Trophoblast cell (in vitro differentiated cells and primary cell): ENCODE measurements around the gene PDLIM3.

Source experiments
- DNase-seq, 2 donors: peaks; one replicate each; pipeline ENCODE4 v3.0.0-alpha.2; 2016
- H2AFZ ChIP-seq: 2 replicates; pipeline ENCODE4 v1.6.1; 2013; ENCODE audit warnings: low read length, moderate library complexity, mild to moderate bottlenecking; ENCODE audit not compliant: insufficient read depth, poor library complexity
- H2AK5ac ChIP-seq: 2 replicates; pipeline ENCODE4 v1.6.1; 2013; ENCODE audit warnings: mild to moderate bottlenecking, low read length
- H2BK120ac ChIP-seq: 2 replicates; pipeline ENCODE4 v1.6.1; 2013; ENCODE audit warnings: low read length, mild to moderate bottlenecking, moderate library complexity; ENCODE audit not compliant: insufficient read depth, poor library complexity
- H2BK12ac ChIP-seq: 2 replicates; pipeline ENCODE4 v1.6.1; 2013; ENCODE audit warnings: mild to moderate bottlenecking, low read length, moderate library complexity
- H2BK5ac ChIP-seq: 2 replicates; pipeline ENCODE4 v1.6.1; 2013; ENCODE audit warnings: low read length, low read depth, moderate library complexity, mild to moderate bottlenecking; ENCODE audit not compliant: poor library complexity
- H3K14ac ChIP-seq: 2 replicates; pipeline ENCODE4 v1.6.1; 2013; ENCODE audit warnings: mild to moderate bottlenecking, low read length
- H3K18ac ChIP-seq: 2 replicates; pipeline ENCODE4 v1.6.1; 2013; ENCODE audit warnings: mild to moderate bottlenecking, low read length
- H3K23ac ChIP-seq: 2 replicates; pipeline ENCODE4 v1.6.1; 2013; ENCODE audit warnings: low read length
- H3K27ac ChIP-seq: 2 replicates; pipeline ENCODE4 v1.5.1; 2013; ENCODE audit warnings: low read depth, mild to moderate bottlenecking, inconsistent platforms, low read length, moderate library complexity
- H3K27me3 ChIP-seq: 2 replicates; pipeline ENCODE4 v1.6.1; 2013; ENCODE audit warnings: inconsistent platforms, mild to moderate bottlenecking, low read length, moderate library complexity; ENCODE audit not compliant: insufficient read depth
- H3K36me3 ChIP-seq, 2 experiments: 1 replicate in 1 of 2; 2 replicates in 1 of 2; pipeline ENCODE4 v1.6.1; 2013; ENCODE audit warnings: low read length in 2 of 2, mild to moderate bottlenecking in 2 of 2, moderate library complexity in 1 of 2; ENCODE audit not compliant: insufficient read depth in 2 of 2, control insufficient read depth in 1 of 2
- H3K4ac ChIP-seq: 2 replicates; pipeline ENCODE4 v1.6.1; 2013; ENCODE audit warnings: low read depth, mild to moderate bottlenecking, low read length, moderate library complexity
- H3K4me1 ChIP-seq, 2 experiments: 1 replicate in 1 of 2; 2 replicates in 1 of 2; pipeline ENCODE4 v1.6.1; 2013; ENCODE audit warnings: low read length in 2 of 2, mild to moderate bottlenecking in 2 of 2, moderate library complexity in 1 of 2; ENCODE audit not compliant: insufficient read depth in 2 of 2, control insufficient read depth in 1 of 2
- H3K4me2 ChIP-seq: 2 replicates; pipeline ENCODE4 v1.6.1; 2013; ENCODE audit warnings: inconsistent platforms, mild to moderate bottlenecking, low read length, moderate library complexity
- H3K4me3 ChIP-seq: 2 replicates; pipeline ENCODE4 v1.5.1; 2013; ENCODE audit warnings: mild to moderate bottlenecking, low read depth, low read length, inconsistent platforms
- H3K79me1 ChIP-seq: one replicate; pipeline ENCODE4 v1.6.1; 2013; ENCODE audit warnings: low read length
- H3K79me2 ChIP-seq: 2 replicates; pipeline ENCODE4 v1.6.1; 2013; ENCODE audit warnings: low read length, mild to moderate bottlenecking; ENCODE audit not compliant: control insufficient read depth, insufficient read depth, poor library complexity
- H3K9ac ChIP-seq: 2 replicates; pipeline ENCODE4 v1.6.1; 2013; ENCODE audit warnings: mild to moderate bottlenecking, low read length
- H3K9me3 ChIP-seq: 2 replicates; pipeline ENCODE4 v1.6.1; 2013; ENCODE audit warnings: low read depth, mild to moderate bottlenecking, control low read depth, inconsistent platforms, low read length; ENCODE audit not compliant: insufficient read depth
- H4K12ac ChIP-seq: 2 replicates; pipeline ENCODE4 v1.6.1; 2013; ENCODE audit warnings: low read depth, mild to moderate bottlenecking, low read length, moderate library complexity
- H4K8ac ChIP-seq: 2 replicates; pipeline ENCODE4 v1.6.1; 2013; ENCODE audit warnings: low read depth, mild to moderate bottlenecking, low read length, moderate library complexity
- H4K91ac ChIP-seq: one replicate; pipeline ENCODE4 v1.6.1; 2013; ENCODE audit warnings: low read depth, mild to moderate bottlenecking, low read length, moderate library complexity
- WGBS: extraction: QIAGEN DNeasy Blood & Tissue Kit; methylation state at CpG from one replicate; pipeline ENCODE4 v1.1.7; 2013; ENCODE audit warnings: missing lambda C conversion rate; ENCODE audit not compliant: insufficient read length, insufficient coverage; ENCODE audit errors: extremely low coverage; 5-methylcytosine and 5-hydroxymethylcytosine counted together

PDLIM3 gene

GRCh38 chr4:185542626-185543315 is 7.5 kb upstream of the PDLIM3 start:
- no peak overlapping the region for H2AFZ ChIP-seq
- no peak overlapping the region for H3K4me2 ChIP-seq
- H4K8ac ChIP-seq, result no peak overlapping the region
- no peak overlapping the region for H4K91ac ChIP-seq
- H3K18ac ChIP-seq, result no peak overlapping the region
- WGBS, result no CpG with 5 or more reads among the region's 14 CpGs
- H3K23ac ChIP-seq, result no peak overlapping the region
- no peak overlapping the region for H2AK5ac ChIP-seq
- H3K9me3 ChIP-seq, result peaks cover 2% of the 10 kb centered on the region
- no peak for DNase-seq
- H3K4me1 ChIP-seq, result no peaks in the 10 kb centered on the region
- no peak overlapping the region for H3K27ac ChIP-seq
- no peak overlapping the region for H3K4me3 ChIP-seq
- H3K79me2 ChIP-seq, result no peaks in the 10 kb centered on the region
- no peak overlapping the region for H2BK120ac ChIP-seq
- H3K9ac ChIP-seq, result no peak overlapping the region
- H3K27me3 ChIP-seq, result no peaks in the 10 kb centered on the region
- H3K14ac ChIP-seq, result no peak overlapping the region
- no peak overlapping the region for H2BK12ac ChIP-seq
- H3K79me1 ChIP-seq, result no peaks in the 10 kb centered on the region
- H2BK5ac ChIP-seq, result no peak overlapping the region
- H3K4ac ChIP-seq, result no peak overlapping the region
- H3K36me3 ChIP-seq, result no peaks in the 10 kb centered on the region
- H4K12ac ChIP-seq, result no peak overlapping the region

DNA sequence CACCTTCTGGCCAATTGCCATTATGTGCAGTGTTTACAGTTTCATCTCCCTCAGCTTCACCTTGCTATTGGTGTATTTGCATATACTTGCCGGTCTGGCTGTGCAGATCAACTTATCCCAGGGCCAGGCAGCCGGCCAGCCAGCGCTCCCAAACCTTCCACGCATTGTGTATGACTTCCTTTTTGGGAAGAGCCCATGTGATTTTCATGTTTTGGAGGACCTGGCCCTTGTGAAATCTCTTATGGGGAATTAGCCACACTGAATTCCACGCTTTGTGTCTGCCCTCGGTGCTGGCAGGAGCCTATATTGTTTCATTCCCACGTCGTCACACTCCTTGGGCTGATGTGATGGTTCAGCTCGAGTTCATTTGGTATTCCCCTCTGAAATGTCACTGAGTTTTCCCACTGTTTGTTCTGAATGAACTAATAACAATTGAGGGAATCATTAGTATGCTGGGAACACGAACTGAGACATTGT is 6.0 kb upstream of the PDLIM3 start:
- Histone ChIP-seq H4K91ac (no peak overlapping the region), H2AK5ac (no peak overlapping the region), H4K8ac (no peak overlapping the region), H3K4me3 (no peak overlapping the region), H3K36me3 (no peaks in the 10 kb centered on the region), H3K4ac (no peak overlapping the region), H3K9ac (no peak overlapping the region), H2AFZ (no peak overlapping the region), H2BK120ac (no peak overlapping the region), H3K4me1 (no peaks in the 10 kb centered on the region), H3K23ac (no peak overlapping the region), H2BK12ac (no peak overlapping the region), H3K4me2 (no peak overlapping the region), H4K12ac (no peak overlapping the region), H3K79me2 (no peaks in the 10 kb centered on the region), H3K18ac (no peak overlapping the region), H3K79me1 (no peaks in the 10 kb centered on the region), H3K27me3 (peaks cover 1% of the 10 kb centered on the region), H3K14ac (no peak overlapping the region), H3K9me3 (peaks cover 2% of the 10 kb centered on the region), H3K27ac (no peak overlapping the region), H2BK5ac (no peak overlapping the region)
- DNase-seq, result no peak
- no CpG with 5 or more reads among the region's 10 CpGs for WGBS

- Histone ChIP-seq H2AFZ (no peak overlapping the region), H4K8ac (no peak overlapping the region), H3K9me3 (peaks cover 2% of the 10 kb centered on the region), H2BK12ac (no peak overlapping the region), H3K23ac (no peak overlapping the region), H3K36me3 (no peaks in the 10 kb centered on the region), H2BK120ac (no peak overlapping the region), H3K79me2 (no peaks in the 10 kb centered on the region), H3K27ac (no peak overlapping the region), H3K27me3 (peaks cover 6% of the 10 kb centered on the region), H2BK5ac (no peak overlapping the region), H3K4me1 (no peaks in the 10 kb centered on the region), H3K4me3 (no peak overlapping the region), H3K4me2 (no peak overlapping the region), H3K18ac (no peak overlapping the region), H3K4ac (no peak overlapping the region), H3K9ac (no peak overlapping the region), H3K79me1 (no peaks in the 10 kb centered on the region), H4K12ac (no peak overlapping the region), H4K91ac (no peak overlapping the region), H3K14ac (no peak overlapping the region), H2AK5ac (no peak overlapping the region)
- no CpG with 5 or more reads among the region's 3 CpGs for WGBS
- DNase-seq, result no peak
Observed at GRCh38 chr4:185540487-185541120, 5.3 kb upstream of the PDLIM3 start.

GRCh38 chr4:185540040-185540439 is 4.7 kb upstream of the PDLIM3 start:
- no peak overlapping the region for H2AK5ac ChIP-seq
- WGBS, result no CpG with 5 or more reads among the region's 8 CpGs
- no peak overlapping the region for H3K4me2 ChIP-seq
- H3K79me2 ChIP-seq, result no peaks in the 10 kb centered on the region
- H2BK12ac ChIP-seq, result no peak overlapping the region
- H3K4me1 ChIP-seq, result no peaks in the 10 kb centered on the region
- H3K23ac ChIP-seq, result no peak overlapping the region
- no peak overlapping the region for H2AFZ ChIP-seq
- no peak overlapping the region for H4K12ac ChIP-seq
- H3K4me3 ChIP-seq, result no peak overlapping the region
- H3K36me3 ChIP-seq, result no peaks in the 10 kb centered on the region
- H3K9ac ChIP-seq, result no peak overlapping the region
- no peak overlapping the region for H4K91ac ChIP-seq
- no peaks in the 10 kb centered on the region for H3K79me1 ChIP-seq
- H3K4ac ChIP-seq, result no peak overlapping the region
- H2BK5ac ChIP-seq, result no peak overlapping the region
- H4K8ac ChIP-seq, result no peak overlapping the region
- H3K14ac ChIP-seq, result no peak overlapping the region
- H3K27ac ChIP-seq, result no peak overlapping the region
- no peak overlapping the region for H2BK120ac ChIP-seq
- H3K18ac ChIP-seq, result no peak overlapping the region
- peaks cover 7% of the 10 kb centered on the region for H3K27me3 ChIP-seq
- DNase-seq, result no peak
- peaks cover 2% of the 10 kb centered on the region for H3K9me3 ChIP-seq
